ENCODE measurements around the gene MRPS34. TPM values are rescaled to one million over a fixed set of nuclear protein-coding genes. Genes with fewer than 3 reads are reported as not detected.
A peak's percentile ranks its signal among the peaks of the same experiment; 100 is the strongest.

The MRPS34 gene
- total RNA-seq, 4 donors from 2014 or later: 67.6 to 114 (median 82.3) TPM

DNA sequence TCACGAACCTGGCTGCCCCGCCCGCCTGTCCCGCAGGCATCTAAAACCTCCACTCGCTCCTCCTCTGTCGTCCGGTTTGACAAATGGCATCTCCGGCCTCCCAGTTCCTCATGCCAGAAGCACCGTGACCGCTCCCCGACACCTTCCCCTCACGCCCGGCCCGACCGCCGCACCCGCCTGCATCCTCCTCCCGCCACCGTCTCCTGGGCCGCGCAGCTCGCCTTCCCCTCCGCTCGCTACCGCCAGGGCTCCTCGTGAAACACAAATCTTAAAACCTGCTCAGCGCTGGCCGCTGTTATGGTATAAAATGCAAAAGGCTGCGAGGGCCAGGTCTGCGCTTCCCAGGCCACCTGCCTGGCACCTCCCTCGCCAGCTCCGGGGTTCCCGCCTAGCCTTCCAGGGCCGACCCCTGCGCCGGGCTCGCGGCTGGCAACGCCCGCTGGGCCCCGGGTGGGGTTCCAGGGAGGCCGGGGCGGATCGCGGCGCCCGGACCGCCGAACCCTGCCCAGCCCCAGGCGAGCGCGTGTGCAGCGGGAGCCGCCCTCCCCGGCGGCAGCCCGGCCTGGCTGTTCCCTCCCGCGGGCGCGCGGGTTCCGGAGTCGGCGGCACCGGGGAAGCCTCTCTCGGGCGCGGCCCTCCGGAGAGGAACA is 8.9 kb upstream of the MRPS34 start:
- Histone ChIP-seq H3K27ac (peak overlapping the region; percentile 87 to 93 (median 90)), H3K4me1 (peaks cover 3 to 41% (median 8%) of the 10 kb centered on the region in 4 donors), H3K4me3 (peak overlapping the region; percentile 85 to 99 (median 97)), H3K36me3 (peaks cover 0 to 38% (median 0%) of the 10 kb centered on the region in 3 donors), H3K9me3 (no peaks in the 10 kb centered on the region), H3K27me3 (no peaks in the 10 kb centered on the region)
- DNase-seq: no peak
- no peak for TF ChIP-seq POLR2A (IDR thresholded peaks at IDR 0.05)
- TF ChIP-seq, protein P1, sequence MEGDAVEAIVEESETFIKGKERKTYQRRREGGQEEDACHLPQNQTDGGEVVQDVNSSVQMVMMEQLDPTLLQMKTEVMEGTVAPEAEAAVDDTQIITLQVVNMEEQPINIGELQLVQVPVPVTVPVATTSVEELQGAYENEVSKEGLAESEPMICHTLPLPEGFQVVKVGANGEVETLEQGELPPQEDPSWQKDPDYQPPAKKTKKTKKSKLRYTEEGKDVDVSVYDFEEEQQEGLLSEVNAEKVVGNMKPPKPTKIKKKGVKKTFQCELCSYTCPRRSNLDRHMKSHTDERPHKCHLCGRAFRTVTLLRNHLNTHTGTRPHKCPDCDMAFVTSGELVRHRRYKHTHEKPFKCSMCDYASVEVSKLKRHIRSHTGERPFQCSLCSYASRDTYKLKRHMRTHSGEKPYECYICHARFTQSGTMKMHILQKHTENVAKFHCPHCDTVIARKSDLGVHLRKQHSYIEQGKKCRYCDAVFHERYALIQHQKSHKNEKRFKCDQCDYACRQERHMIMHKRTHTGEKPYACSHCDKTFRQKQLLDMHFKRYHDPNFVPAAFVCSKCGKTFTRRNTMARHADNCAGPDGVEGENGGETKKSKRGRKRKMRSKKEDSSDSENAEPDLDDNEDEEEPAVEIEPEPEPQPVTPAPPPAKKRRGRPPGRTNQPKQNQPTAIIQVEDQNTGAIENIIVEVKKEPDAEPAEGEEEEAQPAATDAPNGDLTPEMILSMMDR (IDR thresholded peaks at IDR 0.05): peak in 3 of 6 experiments; percentile 9 to 24 (median 10)

DNA sequence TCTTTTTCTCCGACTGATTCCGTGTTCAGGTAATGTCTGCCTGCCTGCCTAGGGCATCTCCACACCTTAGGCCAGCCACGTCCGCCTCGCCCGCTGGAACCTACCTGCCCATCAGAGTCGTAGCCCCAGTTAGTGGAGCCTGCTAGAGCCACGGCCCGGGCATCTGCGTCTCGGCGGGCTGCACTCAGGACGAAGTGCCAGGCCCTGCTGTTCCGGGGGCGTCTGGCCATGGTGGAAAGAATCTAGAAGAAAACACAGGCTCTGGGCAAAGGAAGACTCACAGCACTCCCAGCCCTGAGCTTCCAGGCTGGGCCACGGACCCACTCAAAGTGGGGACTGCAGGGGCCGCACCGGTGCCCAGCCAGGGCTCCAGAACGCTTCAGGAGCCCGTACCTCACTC is 8.3 kb upstream of the MRPS34 start:
- peak overlapping the region in 3 of 4 donors; percentile 87 to 93 (median 92) for H3K27ac ChIP-seq
- H3K27me3 ChIP-seq: no peaks in the 10 kb centered on the region
- DNase-seq: no peak
- peaks cover 3 to 41% (median 8%) of the 10 kb centered on the region in 4 donors for H3K4me1 ChIP-seq
- peak overlapping the region; percentile 85 to 99 (median 97) for H3K4me3 ChIP-seq
- H3K36me3 ChIP-seq: peaks cover 0 to 38% (median 0%) of the 10 kb centered on the region in 3 donors
- TF ChIP-seq, protein P1 (IDR thresholded peaks at IDR 0.05): no peak
- TF ChIP-seq POLR2A (IDR thresholded peaks at IDR 0.05): no peak
- H3K9me3 ChIP-seq: no peaks in the 10 kb centered on the region

DNA sequence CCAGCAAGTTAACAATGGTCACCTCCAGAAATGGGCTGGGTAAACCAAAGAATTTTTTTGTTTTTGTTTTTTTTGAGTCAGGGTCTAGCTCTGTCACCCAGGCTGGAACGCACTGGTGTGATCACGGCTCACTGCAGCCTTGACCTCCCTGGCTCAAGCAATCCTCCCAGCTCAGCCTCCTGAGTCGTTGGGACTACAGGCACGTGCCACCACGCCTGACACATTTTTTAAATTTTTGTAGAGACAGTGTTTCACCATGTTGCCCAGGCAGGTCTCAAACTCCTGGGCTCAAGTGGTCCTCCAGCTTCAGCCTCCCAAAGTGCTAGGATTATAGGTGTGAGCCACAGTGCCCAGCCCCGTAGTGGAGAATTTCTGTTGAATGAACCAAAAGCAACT is 7.7 kb upstream of the MRPS34 start:
- Histone ChIP-seq H3K36me3 (peaks cover 0 to 43% (median 0%) of the 10 kb centered on the region in 3 donors), H3K4me3 (no peak overlapping the region), H3K4me1 (peaks cover 3 to 41% (median 8%) of the 10 kb centered on the region in 4 donors), H3K9me3 (no peaks in the 10 kb centered on the region), H3K27me3 (no peaks in the 10 kb centered on the region), H3K27ac (no peak overlapping the region)
- DNase-seq: no peak
- TF ChIP-seq, protein P1 (IDR thresholded peaks at IDR 0.05): no peak
- TF ChIP-seq POLR2A (IDR thresholded peaks at IDR 0.05): no peak

- no peak overlapping the region for H3K27ac ChIP-seq
These were observed 7.1 kb upstream of the MRPS34 start for GRCh38 chr16:1779741-1780676.

DNA sequence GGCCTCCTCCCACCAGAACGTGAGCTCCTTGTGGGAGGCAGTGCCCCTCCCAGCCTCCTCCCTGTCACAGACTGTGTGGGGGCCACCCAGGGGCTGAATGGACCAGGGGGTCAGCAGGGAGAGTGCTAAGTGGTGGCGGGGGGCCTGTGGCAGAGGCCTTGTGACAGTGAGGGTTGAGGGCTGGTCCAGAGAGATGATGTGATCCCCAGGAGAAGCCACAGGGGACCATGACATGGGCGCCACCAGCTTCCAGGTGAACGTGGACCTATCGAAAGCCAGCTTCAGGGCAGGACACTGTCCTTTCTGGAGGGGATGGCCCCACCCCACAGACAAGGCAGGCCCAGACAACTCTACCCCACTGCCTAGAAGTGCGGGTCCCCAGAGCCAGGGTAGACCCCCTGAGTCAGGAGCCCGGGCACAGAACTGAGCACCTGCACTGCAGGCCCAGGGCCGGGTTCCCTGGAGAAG is 6.3 kb upstream of the MRPS34 start:
- DNase-seq: no peak
- Histone ChIP-seq H3K4me3 (no peak overlapping the region), H3K4me1 (peaks cover 3 to 41% (median 10%) of the 10 kb centered on the region in 4 donors), H3K36me3 (peaks cover 0 to 52% (median 0%) of the 10 kb centered on the region in 3 donors), H3K27me3 (no peaks in the 10 kb centered on the region), H3K27ac (no peak overlapping the region), H3K9me3 (no peaks in the 10 kb centered on the region)
- TF ChIP-seq, protein P1 (IDR thresholded peaks at IDR 0.05): no peak
- TF ChIP-seq POLR2A (IDR thresholded peaks at IDR 0.05): no peak

More at GRCh38 chr16:1779741-1780676, 7.1 kb upstream of the MRPS34 start:
- Histone ChIP-seq H3K36me3 (peaks cover 0 to 49% (median 0%) of the 10 kb centered on the region in 3 donors), H3K9me3 (no peaks in the 10 kb centered on the region), H3K4me3 (no peak overlapping the region), H3K4me1 (peaks cover 3 to 41% (median 8%) of the 10 kb centered on the region in 4 donors), H3K27me3 (no peaks in the 10 kb centered on the region)
- DNase-seq: no peak
- no peak for TF ChIP-seq POLR2A (IDR thresholded peaks at IDR 0.05)
- TF ChIP-seq, protein P1 (IDR thresholded peaks at IDR 0.05): no peak
